GM19025 (cell line): ENCODE measurements around the gene RBMS1.
A peak's percentile ranks its signal among the peaks of the same experiment; 100 is the strongest.

Source experiments
- ATAC-seq: cut with Tn5 transposase; IDR thresholded peaks from one replicate; pipeline ENCODE4 v1.9.1; 2021; ENCODE audit warnings: mild to moderate bottlenecking, low read depth, moderate library complexity; ENCODE audit not compliant: unreplicated experiment

Gene RBMS1

GRCh38 chr2:160245614-160246155, 247.9 kb downstream of the RBMS1 start:
- no peak for ATAC-seq

DNA sequence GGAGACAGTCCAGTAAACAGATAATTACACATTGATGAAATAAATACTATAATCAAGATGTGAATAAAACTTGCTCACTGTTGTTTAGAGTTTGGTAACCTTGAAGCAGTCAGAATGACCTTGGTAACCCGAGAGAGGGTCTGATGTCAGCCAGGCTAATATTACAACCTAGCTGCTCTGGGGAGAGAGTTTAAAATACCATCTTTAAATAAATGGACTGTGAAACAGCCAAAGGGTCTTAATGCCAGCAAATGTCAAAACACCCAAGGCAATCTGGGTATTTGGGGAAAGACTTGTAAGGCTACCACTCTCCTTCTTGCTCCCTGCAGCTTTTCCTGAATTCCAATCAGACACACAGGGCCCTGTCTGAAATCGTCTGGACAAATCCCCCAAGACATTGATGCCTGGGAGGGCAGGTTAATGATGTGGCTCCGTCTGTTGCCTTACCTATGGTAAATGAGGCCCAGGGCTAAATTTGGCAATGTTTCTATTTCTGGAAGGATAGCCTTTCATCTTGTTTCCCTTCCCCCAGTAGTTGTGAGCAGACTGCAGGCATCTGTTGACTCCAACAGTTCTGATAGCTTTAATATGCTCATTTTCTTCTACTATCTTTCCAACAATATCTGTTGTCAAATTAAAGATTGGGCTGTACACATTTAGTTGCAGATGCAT, 250.6 kb downstream of the RBMS1 start:
- no peak for ATAC-seq

DNA sequence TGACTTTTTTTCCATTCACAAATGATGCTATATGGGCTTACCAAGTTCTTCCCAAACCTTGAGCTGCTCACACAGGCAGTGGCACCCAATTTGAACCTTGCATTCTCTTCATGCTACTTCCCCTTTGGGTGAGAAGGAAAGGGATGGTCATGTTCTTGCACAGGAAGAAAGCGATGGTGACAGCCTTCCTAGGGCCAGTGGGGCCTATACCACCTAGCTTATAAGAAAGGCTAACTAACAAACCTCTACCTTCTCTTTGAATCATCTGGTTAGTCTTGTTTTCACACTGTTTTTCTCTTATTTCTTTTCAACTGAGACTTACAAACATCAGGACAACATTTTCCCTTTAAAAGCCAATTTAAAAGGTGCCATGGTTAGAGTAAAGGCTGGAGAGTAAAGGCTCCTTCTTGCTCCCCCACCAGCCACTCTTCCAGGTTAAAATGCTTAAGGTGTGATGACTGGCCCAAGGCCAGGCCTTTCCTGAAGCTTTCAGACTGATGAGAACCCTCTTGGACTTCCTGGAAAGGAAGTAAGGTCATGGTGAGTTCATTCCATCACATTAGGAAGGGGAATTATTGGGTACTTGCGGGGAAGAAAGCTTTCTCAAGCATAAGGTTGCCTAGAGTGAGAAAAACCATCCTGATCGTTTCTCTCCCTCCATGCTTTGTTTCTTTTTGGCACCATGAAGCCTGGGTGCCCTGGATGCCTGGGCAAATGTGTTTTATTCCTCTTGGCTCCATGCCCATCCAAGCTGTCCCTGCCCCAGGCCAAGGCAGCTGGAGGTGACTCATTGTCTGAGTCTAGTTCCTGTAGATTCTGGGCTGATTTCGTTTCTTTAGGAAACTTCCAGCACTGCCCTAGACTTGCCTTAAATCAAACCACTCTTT, 252.1 kb downstream of the RBMS1 start:
- no peak for ATAC-seq

GRCh38 chr2:160239436-160239835, 254.2 kb downstream of the RBMS1 start:
- no peak for ATAC-seq

GRCh38 chr2:160238392-160238791, 255.2 kb downstream of the RBMS1 start:
- no peak for ATAC-seq

DNA sequence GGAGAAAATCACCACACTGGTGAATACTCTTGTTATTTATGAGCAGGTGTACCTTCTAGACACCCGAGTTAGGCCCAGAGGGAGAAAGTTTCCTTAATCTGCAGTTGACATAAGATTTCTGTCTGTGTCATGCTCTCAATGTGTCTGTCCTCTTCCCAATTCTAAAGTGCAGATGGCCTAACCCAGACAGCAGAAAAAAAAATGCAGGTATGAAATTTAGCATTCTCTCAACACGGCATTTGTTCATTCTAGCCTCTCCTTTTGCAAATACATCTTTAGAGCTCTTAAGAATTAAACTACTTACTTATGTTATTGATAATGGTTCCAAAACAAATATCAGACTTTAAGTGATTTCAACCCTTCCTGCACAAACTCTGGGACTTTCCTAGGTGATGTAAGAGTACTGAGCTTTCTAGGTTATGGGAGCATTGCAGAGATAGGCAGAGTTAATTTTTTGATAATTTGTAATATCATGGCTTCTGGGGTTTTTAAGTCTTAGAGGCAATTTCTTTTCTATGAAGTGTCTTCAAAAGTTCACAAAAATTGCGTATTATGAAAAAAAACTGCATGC, 260.6 kb downstream of the RBMS1 start:
- ATAC-seq = no peak

- no peak for ATAC-seq
Observed at GRCh38 chr2:160229591-160229990, 264.0 kb downstream of the RBMS1 start.

- ATAC-seq = no peak
Observed at GRCh38 chr2:160228141-160228917, 265.3 kb downstream of the RBMS1 start.

- no peak for ATAC-seq
Observed at GRCh38 chr2:160227293-160227915, 266.2 kb downstream of the RBMS1 start.

GRCh38 chr2:160226367-160226766, 267.2 kb downstream of the RBMS1 start:
- no peak for ATAC-seq

DNA sequence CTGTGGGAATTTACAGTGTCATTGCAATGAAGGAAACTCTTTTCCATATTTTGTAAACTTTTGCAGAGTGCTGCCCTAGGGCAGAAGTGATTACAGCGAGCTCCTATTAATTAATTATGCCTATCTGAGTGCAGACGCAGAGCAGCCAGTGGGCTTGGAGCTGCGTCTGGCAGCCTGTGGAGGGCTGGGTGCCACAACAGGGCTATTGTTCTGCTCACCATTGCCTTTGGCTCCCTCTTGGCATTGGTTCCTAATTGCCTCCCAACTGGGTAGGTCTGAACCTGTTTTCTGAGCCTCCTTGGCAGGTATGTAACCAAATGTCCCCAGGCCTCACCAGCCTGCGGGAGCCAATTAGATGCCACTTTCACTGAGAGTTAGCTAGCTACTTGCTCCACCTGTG, 267.9 kb downstream of the RBMS1 start:
- no peak for ATAC-seq

- ATAC-seq = peak; percentile 12
Observed at GRCh38 chr2:160224507-160224906, 269.1 kb downstream of the RBMS1 start.

DNA sequence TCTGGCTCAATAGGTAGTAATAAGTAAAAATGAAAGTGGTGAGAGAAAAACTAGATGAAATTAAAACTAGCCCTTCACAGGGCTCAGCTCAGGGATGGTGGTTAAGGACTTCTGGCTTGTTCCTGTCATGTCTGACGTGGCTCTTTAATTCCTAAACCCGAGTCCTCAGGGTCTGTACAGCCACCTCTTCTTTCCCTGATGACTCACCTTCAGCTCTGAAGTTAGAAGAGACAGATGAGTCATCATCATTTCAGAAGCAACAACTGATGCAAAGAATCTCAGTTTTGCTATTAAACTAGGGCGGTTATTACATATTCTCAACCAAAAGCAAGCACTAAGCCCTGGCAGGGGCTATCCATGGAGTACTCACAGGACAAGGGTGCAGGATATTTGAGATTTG, 269.5 kb downstream of the RBMS1 start:
- ATAC-seq = peak; percentile 92

DNA sequence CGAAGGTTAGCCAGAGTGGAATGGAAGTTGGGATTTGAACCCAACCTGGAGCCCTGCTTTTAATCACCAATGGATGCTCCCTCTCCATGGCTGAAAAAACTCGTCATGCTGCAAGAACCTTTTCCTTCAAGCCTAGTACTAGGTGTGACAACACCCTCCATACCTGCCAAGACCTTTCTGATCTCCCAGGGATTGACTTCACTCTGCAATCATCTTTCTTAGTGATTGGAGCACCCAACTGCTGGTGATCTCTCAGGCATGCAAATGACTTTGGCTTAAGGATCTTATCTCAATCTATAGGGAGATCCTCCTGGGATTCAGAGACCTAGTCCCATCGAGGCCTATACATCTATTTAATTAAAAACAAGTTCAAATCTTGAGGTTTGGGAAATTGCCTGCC, 270.0 kb downstream of the RBMS1 start:
- ATAC-seq = no peak

DNA sequence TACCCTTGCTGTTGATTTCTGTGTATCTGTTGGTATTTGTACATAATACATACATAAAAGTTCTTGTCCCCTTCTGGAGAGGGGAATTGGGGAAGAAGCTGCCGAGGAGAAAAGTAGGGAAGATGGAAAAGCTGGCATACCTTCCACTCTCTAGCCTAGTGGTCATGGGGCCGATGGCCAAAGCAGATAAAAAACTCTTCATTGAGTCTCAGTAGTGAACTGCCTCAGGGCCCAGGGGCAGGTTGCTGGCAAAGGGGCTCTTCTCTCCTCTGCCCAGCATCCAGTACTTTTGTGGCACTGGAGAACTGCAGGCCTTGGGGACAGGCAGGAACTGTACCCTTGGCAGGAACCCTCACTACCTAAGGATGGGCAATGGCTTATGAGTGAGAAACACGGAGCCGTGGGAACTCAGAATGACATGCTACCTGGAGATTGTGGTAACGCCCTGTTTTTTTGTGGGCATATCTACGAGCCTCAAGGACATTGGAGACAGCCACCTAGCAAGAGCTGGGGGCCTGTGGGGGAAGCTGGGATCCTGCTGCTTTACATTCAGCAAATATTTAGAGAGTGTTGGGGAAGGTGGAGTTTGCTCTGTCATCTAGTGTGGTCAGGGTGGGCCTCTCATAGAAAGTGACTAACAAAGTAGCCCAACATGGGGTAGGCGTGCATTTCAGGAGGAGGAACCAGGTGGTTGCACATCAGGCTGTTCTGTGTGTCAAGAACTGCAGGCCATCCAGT, 270.9 kb downstream of the RBMS1 start:
- ATAC-seq = no peak
